HEK293 (cell line): ENCODE results near the gene ANGPTL4.
A peak's percentile ranks its signal among the peaks of the same experiment; 100 is the strongest.

ENCODE experiments used
- CTCF ChIA-PET: fragments of 350-600 bp; formaldehyde crosslinking; extraction: SDS; loops from one replicate; lab custom pipeline; 2021; ENCODE audit warnings: antibody characterized with exemption; lab: Yijun Ruan, JAX
- POLR2A ChIA-PET: fragments of 300-600 bp; formaldehyde crosslinking; extraction: SDS; loops from one replicate; lab custom pipeline; 2020; ENCODE audit warnings: antibody characterized with exemption, inconsistent platforms; lab: Yijun Ruan, JAX
- H3K27ac ChIP-seq: fragments of 200-500 bp; sonication (Bioruptor generic); 2 replicates; pipeline ENCODE4 v1.5.1; 2014; ENCODE audit warnings: low read depth, low read length, control low read depth, inconsistent platforms; ENCODE audit errors: extremely low read depth
- H3K36me3 ChIP-seq, 2 experiments: fragments of 200-500 bp in 1 of 2; sonication (Bioruptor generic) in 1 of 2; 1 replicate in 1 of 2; 2 replicates in 1 of 2; pipeline ENCODE4 v1.5.1; 2014 to 2017; ENCODE audit warnings: inconsistent platforms in 2 of 2, low read length in 2 of 2; ENCODE audit not compliant: control insufficient read depth in 2 of 2, insufficient read depth in 1 of 2
- H3K4me1 ChIP-seq: fragments of 200-500 bp; sonication (Bioruptor generic); 2 replicates; pipeline ENCODE4 v1.5.1; 2014; ENCODE audit warnings: mild to moderate bottlenecking, low read length, inconsistent platforms; ENCODE audit not compliant: control insufficient read depth, insufficient read depth
- H3K4me3 ChIP-seq: 2 replicates; pipeline ENCODE4 v1.5.1; 2011; ENCODE audit warnings: low read depth, mild to moderate bottlenecking, control low read depth, low read length, moderate library complexity
- H3K9me3 ChIP-seq: fragments of 200-500 bp; sonication (Bioruptor generic); 2 replicates; pipeline ENCODE4 v1.5.1; 2014; ENCODE audit warnings: low read depth, low read length, inconsistent platforms; ENCODE audit not compliant: control insufficient read depth, insufficient read depth
- EGR2 ChIP-seq: fragments of 450-650 bp; formaldehyde crosslinking; IDR thresholded peaks from 2 replicates; pipeline ENCODE4 v1.5.1; 2016; ENCODE audit warnings: low read depth, missing biosample characterization, missing genetic modification characterization
- KLF9 ChIP-seq: fragments of 450-650 bp; formaldehyde crosslinking; IDR thresholded peaks from 2 replicates; pipeline ENCODE4 v1.5.1; 2016; ENCODE audit warnings: missing biosample characterization, missing genetic modification characterization, low read depth
- ZBTB44 ChIP-seq: fragments of 450-650 bp; IDR thresholded peaks from 2 replicates; pipeline ENCODE4 v1.5.1; 2018; ENCODE audit warnings: missing biosample characterization, mild to moderate bottlenecking, missing genetic modification characterization
- ZFHX2 ChIP-seq: fragments of 450-650 bp; formaldehyde crosslinking; conservative IDR thresholded peaks from 2 replicates; pipeline ENCODE4 v1.5.1; 2016; ENCODE audit warnings: missing biosample characterization, missing genetic modification characterization
- ZFP3 ChIP-seq: fragments of 450-650 bp; formaldehyde crosslinking; IDR thresholded peaks from 2 replicates; pipeline ENCODE4 v1.5.1; 2016; ENCODE audit warnings: low read depth, missing biosample characterization, missing genetic modification characterization
- ZNF10 ChIP-seq: fragments of 450-650 bp; formaldehyde crosslinking; IDR thresholded peaks from 2 replicates; pipeline ENCODE4 v1.5.1; 2017; ENCODE audit warnings: missing biosample characterization, missing genetic modification characterization
- ZNF112 ChIP-seq: fragments of 450-650 bp; formaldehyde crosslinking; IDR thresholded peaks from 2 replicates; pipeline ENCODE4 v1.5.0; 2017; ENCODE audit warnings: missing biosample characterization, missing genetic modification characterization
- ZNF157 ChIP-seq: fragments of 450-650 bp; formaldehyde crosslinking; IDR thresholded peaks from 2 replicates; pipeline ENCODE4 v1.5.1; 2016; ENCODE audit warnings: missing biosample characterization, missing genetic modification characterization
- ZNF23 ChIP-seq: fragments of 450-650 bp; formaldehyde crosslinking; IDR thresholded peaks from 2 replicates; pipeline ENCODE4 v1.5.1; 2016; ENCODE audit warnings: missing biosample characterization, missing genetic modification characterization, borderline replicate concordance
- ZNF24 ChIP-seq: fragments of 450-650 bp; formaldehyde crosslinking; IDR thresholded peaks from 2 replicates; pipeline ENCODE4 v1.5.1; 2016; ENCODE audit warnings: missing biosample characterization, missing genetic modification characterization
- ZNF311 ChIP-seq: fragments of 450-650 bp; formaldehyde crosslinking; IDR thresholded peaks from 2 replicates; pipeline ENCODE4 v1.5.1; 2017; ENCODE audit warnings: missing biosample characterization, missing genetic modification characterization, borderline replicate concordance
- ZNF354C ChIP-seq: fragments of 450-650 bp; formaldehyde crosslinking; IDR thresholded peaks from 2 replicates; pipeline ENCODE4 v1.5.1; 2016; ENCODE audit warnings: missing biosample characterization, missing genetic modification characterization, low read depth, borderline replicate concordance
- ZNF362 ChIP-seq: fragments of 450-650 bp; formaldehyde crosslinking; IDR thresholded peaks from 2 replicates; pipeline ENCODE4 v1.5.1; 2016; ENCODE audit warnings: missing biosample characterization, missing genetic modification characterization
- ZNF37A ChIP-seq: fragments of 450-650 bp; IDR thresholded peaks from 2 replicates; pipeline ENCODE4 v1.5.1; 2018; ENCODE audit warnings: missing biosample characterization, missing genetic modification characterization
- ZNF521 ChIP-seq: fragments of 450-650 bp; formaldehyde crosslinking; IDR thresholded peaks from 2 replicates; pipeline ENCODE4 v1.5.1; 2017; ENCODE audit warnings: missing biosample characterization, mild to moderate bottlenecking, missing genetic modification characterization
- ZNF585B ChIP-seq: fragments of 450-650 bp; formaldehyde crosslinking; IDR thresholded peaks from 2 replicates; pipeline ENCODE4 v1.5.1; 2016; ENCODE audit warnings: missing biosample characterization, missing genetic modification characterization
- ZNF600 ChIP-seq: fragments of 450-650 bp; formaldehyde crosslinking; IDR thresholded peaks from 2 replicates; pipeline ENCODE4 v1.5.1; 2016; ENCODE audit warnings: missing biosample characterization, missing genetic modification characterization
- ZNF626 ChIP-seq: fragments of 450-650 bp; sonication (Bioruptor Pico); formaldehyde crosslinking; IDR thresholded peaks from 2 replicates; pipeline ENCODE4 v1.5.1; 2018; ENCODE audit warnings: missing biosample characterization, missing genetic modification characterization, inconsistent platforms
- ZNF629 ChIP-seq: fragments of 450-650 bp; formaldehyde crosslinking; IDR thresholded peaks from 2 replicates; pipeline ENCODE4 v1.5.1; 2017; ENCODE audit warnings: missing biosample characterization, missing genetic modification characterization
- ZNF777 ChIP-seq: fragments of 450-650 bp; formaldehyde crosslinking; IDR thresholded peaks from 2 replicates; pipeline ENCODE4 v1.5.1; 2017; ENCODE audit warnings: missing biosample characterization, missing genetic modification characterization, borderline replicate concordance
- ZXDB ChIP-seq: fragments of 450-650 bp; formaldehyde crosslinking; IDR thresholded peaks from 2 replicates; pipeline ENCODE4 v1.5.1; 2016; ENCODE audit warnings: missing biosample characterization, missing genetic modification characterization

Gene ANGPTL4

GRCh38 chr19:8399681-8400188 lies 35.8 kb downstream of the ANGPTL4 start:
- POLR2A ChIA-PET = interaction anchor here (1.0 kb wide), 1 partner anchor 48 kb away, joined by 3 read pairs; no protein-coding TSS in a partner anchor
- TF ChIP-seq ZNF23 = no peak
- TF ChIP-seq ZNF626 (tag by site-specific recombination) = no peak
- no peak for TF ChIP-seq ZXDB
- TF ChIP-seq ZBTB44 (tag by site-specific recombination) = no peak
- no peak for TF ChIP-seq ZNF10 (tag by site-specific recombination)
- peak; percentile 77 for TF ChIP-seq ZFHX2 (tag by site-specific recombination)
- TF ChIP-seq KLF9 (tag by site-specific recombination) = no peak
- TF ChIP-seq ZNF24 (tag by site-specific recombination) = no peak
- no peak for TF ChIP-seq ZNF521 (tag by site-specific recombination)
- TF ChIP-seq EGR2 = peak; percentile 81
- no peak for TF ChIP-seq ZNF629 (tag by site-specific recombination)
- no peak for TF ChIP-seq ZNF362 (tag by site-specific recombination)
- no peak for TF ChIP-seq ZNF585B (tag by site-specific recombination)
- peak; percentile 66; the same call in 1 of the 2 replicates for TF ChIP-seq ZFP3
- TF ChIP-seq ZNF777 (tag by site-specific recombination) = no peak
- no peak for TF ChIP-seq ZNF311
- 0 out of 2 replicates have a peak, but pooled peaks have one; percentile 19 for TF ChIP-seq ZNF600 (tag by site-specific recombination)
- no peak for TF ChIP-seq ZNF37A
- no peak for TF ChIP-seq ZNF354C (tag by site-specific recombination)
- CTCF ChIA-PET = interaction anchor here (4.8 kb wide), 1 partner anchor 46 kb away, joined by 87 read pairs; no protein-coding TSS in a partner anchor
- no peak overlapping the region for H3K4me3 ChIP-seq
- no peaks in the 10 kb centered on the region for H3K9me3 ChIP-seq
- H3K27ac ChIP-seq = no peak overlapping the region
- H3K4me1 ChIP-seq = no peaks in the 10 kb centered on the region
- H3K36me3 ChIP-seq = peaks cover 0 to 31% of the 10 kb centered on the region in 2 experiments; a peak in 2 of 3 replicates

GRCh38 chr19:8401981-8402411 lies 38.0 kb downstream of the ANGPTL4 start:
- no peak overlapping the region for H3K27ac ChIP-seq
- TF ChIP-seq ZNF157 (tag by site-specific recombination) (no peak), ZNF629 (tag by site-specific recombination) (no peak), ZNF112 (tag by site-specific recombination) (no peak)
- TF ChIP-seq, all 188 proteins: peak for 0
- Histone ChIP-seq H3K4me3 (no peak overlapping the region), H3K4me1 (no peaks in the 10 kb centered on the region), H3K36me3 (peaks cover 0 to 36% of the 10 kb centered on the region in 2 experiments; a peak in 2 of 3 replicates), H3K9me3 (no peaks in the 10 kb centered on the region)
- ChIA-PET POLR2A (no interaction called here), CTCF (no interaction called here)
